NCI-H2171 (cell line): Measurements from ENCODE around the gene TSSK6.

Experiments
- DNase-seq: peaks from one replicate; lab custom pipeline; 2025; lab: John Stamatoyannopoulos, UW

The TSSK6 gene

DNA sequence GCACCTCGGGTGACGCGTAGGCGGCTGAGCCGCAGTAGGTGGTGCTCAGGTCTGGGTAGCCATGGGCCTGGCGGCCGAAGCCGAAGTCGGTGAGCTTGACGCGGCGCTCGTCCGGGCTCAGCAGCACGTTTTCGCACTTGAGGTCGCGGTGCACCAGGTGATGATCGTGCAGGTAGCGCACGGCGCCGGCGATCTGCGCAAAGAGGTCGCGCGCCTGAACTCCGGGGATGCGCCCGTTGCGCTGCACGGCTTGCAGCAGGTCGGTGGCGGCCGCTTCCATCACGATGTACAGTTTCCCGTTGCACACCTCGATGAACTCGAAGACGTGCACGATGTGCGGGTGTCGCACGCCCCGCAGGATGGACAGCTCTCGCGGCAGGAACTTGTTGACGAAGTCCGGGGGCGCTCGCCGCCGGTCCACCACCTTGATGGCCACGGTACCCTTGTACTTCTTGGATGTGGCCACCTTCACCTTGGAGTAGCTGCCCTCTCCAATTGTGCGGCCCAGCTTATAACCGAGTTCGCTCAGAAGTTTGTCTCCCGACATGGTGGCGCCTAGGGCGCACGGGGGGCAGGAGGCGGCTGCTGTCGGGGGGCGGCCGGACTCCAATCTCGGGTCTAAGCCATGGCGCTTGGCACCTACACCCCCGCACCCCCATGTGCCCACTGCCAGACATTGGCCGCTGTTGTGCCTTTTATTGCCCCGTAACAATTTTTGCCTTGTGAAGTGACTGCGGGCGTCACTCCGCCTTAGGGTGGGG, at the start of gene TSSK6:
Gene TSSK6, minus strand, starts transcription at position 668 of the 761 bp plus-strand sequence. Its CDS starts 121 bp downstream, at position 547.
- no peak for DNase-seq

DNA sequence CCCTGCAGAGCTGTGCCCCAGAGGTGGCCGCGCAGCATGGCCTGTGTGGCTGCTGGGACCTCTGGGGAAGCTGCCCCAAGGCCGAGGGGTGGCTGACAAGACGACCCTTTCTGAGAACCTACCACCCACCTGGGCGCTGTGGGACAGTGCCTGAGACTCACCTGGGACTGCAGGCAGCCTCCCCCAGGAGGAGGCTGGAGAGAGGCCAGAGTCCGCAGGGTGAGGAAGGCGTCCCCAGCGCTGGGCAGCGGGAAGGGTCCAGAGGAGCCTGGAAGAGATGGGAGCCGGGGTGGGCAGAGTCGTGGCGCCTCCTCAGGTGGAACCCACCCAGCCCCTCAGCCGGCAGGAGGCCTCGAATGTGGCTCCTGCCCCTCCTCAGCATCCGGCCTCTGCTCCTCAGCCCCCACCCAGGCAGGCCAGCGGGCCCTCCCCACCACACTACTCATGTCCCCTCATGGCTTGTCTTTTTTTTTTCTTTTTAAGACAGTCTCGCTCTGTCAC, 48.0 kb upstream of the TSSK6 start:
- no peak for DNase-seq

DNA sequence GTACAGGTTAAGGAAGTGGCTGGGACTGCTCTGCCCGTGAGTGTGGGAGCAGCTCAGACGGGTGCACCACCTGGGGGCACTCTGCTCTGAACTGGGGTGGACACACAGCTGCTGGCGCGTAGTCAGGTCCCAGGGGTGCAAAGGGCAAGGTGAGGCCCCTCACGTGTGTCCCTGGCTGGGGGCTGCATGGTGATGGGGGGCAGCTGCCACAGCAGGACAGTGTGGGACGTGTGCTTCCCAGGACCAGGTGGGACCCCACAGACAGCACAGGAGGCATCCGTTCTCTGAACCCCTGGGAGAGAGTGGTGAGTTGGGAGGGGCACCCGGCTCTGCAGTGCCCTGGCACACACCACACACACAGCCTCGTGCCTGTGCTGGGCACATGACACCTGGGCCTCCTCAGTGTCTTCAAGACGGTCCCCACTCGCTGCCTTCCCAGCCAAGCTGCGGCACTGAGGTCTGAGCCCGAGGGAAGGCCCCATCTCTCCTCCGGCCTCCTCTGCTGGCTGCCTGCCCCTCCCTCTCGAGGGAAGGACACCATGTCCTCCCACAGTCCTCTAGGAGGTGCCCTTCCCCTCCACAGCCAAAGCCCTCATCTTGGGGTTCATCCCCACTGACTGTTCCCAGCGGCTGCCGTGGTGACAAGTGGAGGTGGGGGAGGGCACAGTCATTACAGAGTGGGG, 47.5 kb upstream of the TSSK6 start:
- DNase-seq = no peak

DNA sequence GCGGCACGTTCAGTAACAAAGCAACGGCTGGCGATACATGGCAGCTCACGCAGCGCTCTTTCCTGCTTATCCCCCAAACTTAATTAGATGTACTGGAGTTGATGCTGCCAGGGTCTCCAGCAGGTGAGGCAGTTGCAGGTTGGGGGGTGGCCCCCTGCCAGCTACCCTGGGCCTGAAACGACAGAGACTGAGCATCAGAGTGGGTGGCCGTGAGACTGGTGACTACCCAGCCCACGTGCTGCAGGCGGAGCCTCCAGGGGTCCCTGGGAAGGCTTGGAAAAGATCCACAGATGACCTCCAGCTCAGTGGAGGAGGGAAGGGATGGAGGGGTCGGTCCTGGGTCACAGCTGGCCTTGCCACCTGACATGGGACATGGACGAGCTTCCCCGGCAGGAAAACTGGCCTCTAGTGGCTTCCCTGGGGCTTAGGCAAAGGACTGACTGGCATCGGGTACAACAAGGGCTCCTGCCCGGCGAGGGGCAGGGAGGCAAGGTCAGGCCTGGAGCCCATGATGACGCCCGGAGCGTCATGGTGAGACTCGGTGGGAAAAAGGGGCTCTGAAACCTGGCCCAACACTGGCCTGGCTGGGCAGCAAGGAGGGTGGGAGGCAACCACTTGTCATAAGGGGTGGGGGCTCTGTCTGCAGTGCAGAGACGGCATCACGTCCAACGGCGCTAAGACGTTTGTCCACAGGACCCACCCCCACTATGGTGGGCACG, 46.8 kb upstream of the TSSK6 start:
- no peak for DNase-seq

DNA sequence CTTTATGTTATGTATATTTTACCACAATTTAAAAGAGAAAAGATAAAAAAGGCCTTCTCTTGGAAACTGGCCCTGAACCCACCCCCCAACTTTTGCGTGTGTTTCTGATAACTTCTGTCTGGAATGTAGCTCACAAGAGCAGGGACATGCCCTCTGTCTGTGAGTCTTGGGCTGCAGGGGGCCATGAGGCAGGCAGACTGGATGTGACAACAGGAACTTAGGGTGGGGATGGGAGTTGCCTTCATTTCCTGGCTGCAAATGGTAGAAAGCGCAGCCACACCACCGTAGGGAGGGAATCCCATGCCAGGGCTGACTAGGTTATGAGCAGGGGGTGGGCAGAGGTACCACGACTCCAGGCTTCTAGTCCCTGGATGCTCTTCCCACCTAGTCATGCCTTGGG, 44.6 kb upstream of the TSSK6 start:
- DNase-seq = no peak

DNA sequence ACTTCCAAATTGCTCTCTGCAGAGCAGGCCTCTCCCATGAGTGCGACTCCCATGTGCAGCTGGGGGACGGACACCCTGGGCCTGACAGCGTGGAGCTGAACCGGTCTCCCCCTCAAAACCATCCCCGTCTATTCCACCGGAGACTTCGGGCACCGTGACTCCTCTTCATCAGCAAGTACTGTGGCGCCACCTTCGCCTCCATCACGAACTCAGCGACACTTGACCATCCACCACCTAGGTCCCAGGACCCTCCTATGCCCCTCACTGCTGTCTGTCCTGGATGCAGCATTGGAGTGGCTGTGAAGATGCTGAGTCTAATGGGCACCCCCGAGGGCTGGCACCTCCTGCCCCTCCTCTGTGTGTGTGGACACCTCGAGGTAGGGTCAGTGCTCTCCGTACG, 43.3 kb upstream of the TSSK6 start:
- no peak for DNase-seq

DNA sequence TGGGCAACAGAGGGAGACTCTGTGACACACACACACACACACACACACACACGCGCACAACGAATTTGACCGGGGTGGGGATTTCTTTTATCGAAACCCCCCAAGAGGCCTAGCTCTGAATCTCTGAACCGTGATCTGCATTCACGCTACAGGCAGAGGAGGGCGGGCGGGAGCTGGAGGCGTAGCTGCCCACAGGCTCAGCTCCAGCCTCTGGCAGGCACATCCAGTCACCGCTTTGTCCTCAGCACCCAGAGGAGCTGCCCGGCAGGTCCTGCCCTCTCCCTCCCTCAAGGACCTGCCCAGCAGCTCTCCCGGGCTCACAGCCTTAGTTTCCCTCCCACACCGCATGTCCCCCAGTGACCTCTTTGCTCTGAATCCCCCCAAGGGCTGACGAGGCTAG, 42.7 kb upstream of the TSSK6 start:
- DNase-seq = no peak

DNA sequence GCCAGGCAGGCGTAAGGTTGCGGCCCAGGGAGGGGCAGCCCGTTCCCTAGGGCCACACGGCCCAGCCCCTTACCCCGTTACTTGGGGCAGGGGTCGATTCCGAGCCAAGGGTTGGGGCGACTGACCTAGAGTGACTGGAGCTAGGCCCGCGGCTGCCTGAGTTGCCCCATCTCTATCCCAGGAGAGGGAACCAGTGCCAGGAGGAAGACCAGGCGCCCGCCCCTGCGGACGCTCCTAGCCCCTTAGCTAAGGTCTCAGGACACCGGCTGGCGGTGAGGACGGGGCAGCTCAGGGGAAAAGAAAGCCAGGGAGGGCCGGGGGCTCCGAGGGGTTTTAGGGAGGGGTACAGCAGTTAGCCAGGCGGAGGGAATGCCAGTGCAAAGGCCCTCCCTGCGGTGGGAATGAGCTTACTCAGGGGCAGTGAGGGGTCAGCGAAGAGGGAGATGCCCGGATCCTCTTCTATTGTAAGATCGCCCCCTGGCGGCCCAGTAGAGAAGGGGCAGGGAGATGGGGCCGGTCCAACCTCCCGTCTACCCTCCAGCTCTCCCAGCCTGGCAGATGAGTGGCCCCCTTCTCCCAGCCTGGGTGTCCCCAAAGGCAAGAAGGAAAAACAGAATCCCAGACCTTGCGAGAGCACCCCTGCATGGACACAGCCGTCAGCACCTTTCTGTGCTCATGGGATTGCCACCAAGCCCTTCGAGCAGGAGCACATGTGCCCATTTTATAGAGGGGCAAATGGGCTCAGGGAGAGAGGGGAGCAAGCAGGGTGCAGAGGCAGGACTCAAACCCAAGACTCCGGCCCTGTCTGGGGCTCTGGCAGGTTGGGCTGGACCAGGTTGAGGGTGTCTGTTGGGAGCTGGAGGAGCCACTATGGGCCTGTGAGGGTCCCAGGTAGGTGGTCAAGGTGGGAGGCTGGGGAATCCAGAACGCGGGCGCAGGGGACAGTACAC, 39.0 kb upstream of the TSSK6 start:
- DNase-seq = no peak

DNA sequence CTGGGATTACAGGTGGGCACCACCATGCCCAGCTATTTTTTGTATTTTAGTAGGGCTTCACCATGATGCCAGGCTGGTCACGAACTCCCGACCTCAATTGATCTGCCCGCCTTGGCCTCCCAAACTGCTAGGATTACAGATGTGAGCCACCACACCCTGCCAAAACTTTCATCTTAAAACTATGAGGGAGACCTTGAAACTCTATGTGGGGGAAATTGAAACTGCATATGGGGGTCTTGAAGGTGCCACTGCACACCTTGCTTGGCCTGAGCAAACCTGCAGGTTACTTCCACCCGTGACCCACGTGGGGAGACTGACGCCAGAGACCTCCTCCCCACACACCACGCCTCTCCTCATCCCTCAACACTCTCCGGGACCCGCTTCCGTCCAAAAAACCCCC, 38.3 kb upstream of the TSSK6 start:
- DNase-seq = no peak

DNA sequence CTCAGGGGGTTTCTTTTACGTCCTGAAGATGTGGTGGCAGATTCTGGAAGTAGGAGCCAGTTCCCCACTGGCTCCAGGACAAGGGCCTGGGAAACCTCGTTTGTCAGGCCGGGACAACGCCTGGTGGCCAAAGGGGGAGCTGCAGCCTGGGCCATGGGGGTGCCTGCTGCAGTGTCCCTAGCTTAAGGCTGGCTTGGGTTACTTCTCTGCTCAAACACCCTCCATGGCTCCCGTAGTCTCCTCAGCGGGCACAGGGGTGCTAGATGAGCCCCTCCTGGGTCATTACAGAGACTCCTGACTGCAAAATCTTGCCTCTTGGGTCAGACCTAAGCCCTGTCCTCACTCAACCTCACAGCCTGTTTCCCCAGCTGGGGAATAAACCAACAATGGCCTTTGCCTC, 37.5 kb upstream of the TSSK6 start:
- DNase-seq = no peak

DNA sequence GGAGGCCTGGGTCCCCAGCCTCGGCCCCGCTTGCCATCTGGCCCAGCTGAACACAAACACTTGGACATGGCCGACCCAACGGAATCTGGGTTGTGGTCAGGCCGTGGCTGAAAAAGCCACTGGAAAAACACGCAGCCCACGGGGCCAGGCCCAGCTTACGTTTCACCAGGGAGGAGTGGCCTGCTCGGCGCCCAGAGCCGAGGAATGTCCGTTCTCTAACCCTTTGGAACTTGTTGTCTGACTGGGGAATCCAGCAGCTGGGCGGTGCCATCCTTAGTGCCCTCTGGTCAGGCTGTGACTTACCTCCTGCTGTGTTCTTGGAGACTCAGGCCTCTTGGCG, 36.5 kb upstream of the TSSK6 start:
- no peak for DNase-seq

DNA sequence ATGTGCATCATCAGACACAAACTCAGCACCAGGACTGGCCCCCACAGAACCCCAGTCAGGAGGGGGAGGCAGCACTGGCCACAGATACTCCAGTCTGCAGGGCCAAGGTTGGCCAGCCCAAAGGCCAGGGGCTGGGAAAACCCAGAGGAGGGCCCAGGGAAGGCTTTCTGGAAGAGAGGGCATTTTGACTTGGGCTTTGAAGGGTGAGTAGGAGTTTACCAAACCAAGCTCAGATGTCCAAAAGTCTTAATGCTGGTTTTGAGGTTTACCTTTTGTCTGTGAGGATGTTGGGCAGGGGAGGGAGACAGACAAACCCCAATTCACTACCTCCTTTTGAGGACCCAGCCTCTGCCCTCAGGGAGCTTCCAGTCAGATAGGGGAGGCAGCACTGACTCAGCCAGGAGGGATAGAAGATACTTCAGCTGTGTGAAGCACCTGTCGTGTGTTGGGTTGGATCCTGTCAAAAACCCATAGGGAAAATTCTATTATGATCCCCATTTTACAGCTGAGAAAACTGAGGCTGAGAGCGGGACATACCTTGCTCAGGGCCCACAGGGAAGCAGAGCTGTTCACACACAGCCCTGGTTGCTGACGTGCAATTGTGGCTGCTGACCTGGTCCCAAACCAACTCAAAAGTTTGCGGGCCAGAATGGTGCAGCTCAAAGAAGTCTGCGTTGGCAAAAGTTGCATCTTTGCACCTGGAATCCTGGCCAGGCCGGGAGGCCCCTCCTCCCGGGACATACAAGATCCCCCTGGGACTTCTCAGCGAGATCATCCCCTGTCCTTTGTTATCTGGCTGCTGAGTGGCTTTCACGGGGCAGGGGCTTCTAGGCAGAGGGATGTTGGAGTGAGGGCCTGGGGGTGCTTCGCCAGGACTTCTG, 35.9 kb upstream of the TSSK6 start:
- no peak for DNase-seq

DNA sequence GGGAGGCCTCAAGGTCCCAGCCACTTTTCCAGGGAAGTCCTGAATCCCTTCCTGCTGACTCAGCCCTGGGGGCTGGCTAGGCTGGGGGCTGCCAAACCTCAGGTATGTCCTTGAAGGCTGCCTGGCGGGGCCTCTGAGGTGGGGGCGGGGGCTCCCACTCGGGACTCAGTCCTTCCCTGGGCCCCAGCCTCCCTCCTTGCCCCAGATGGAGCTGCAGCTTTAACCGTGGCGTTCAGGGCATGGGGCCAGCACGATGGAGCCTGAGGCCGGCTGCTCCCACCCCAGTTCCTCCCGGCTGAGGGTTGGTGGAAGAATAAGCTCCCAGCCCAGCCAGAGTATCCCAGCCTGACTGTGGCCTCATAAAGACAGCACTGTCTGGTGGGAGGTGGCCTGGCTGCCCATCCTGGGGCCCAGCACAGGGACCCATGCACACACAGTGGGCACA, 35.2 kb upstream of the TSSK6 start:
- DNase-seq = no peak

DNA sequence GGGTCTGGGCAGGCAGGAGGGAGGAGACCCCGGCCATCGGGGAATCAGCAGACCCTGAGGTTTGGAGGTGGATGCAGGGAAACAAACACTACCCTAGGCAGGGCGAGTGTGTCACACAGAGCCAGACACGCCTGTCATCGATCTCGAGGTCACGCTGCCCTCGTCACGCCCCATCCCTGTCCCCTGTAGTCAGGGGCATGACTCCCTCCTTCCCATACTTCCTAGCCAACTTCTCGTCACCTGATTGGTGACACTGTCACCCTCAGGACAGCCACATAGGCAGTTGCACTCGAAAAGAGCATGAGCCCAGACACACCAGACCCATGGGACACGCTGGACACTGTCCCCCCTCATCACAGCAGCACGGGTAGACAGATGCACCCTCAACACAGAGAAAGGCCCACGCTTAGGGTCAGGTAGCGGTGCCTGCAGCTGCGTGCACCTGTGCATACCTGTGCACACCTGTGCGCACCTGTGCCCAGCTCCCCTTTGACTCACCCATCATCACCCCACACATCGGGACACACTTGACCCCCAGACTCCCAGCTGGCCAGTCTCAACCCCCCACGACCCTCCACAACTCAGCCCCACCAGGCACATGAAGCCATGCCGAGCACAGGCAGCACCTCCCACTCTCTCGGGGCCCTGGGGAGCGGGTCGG, 34.6 kb upstream of the TSSK6 start:
- no peak for DNase-seq

DNA sequence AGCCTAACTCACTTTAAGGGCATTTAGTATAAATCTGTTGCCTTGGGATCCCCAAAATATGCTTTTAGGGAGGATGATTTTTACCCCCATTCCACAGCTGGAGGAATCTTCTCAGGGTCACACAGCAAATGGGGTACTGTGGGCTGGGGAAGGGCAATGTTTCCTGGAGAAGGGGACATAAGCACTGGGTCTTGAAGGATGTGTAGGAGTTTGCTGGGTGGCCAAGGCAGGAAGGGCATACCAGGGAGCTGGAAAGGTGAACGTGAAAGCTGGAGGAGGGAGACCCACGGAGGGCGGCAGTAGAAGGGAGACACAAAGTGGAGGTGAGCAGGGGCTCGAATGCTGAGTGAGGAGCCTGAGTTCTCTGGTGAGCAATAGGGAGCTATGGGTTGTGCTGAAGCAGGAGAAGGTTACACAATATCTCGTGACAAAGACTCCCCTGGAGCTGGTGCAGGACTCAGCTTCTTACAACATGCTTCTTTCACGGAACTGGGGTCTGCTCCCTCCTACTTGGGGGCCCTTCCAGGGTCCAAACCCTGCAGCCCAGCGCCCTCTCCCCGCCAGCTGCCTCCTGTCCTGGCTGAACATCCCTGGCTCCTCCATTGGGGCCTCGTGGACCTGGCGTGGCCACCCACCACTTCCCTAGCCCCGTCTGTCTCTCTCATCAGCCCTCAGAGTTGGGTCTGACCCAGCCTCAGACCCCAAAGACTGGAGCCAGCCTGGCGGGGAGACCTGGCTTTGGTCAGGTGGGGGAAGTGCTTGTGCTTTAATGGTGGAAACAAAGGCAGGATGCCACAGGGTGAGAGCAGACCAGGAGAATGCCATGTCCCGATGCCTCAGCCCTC, 33.8 kb upstream of the TSSK6 start:
- DNase-seq = no peak

DNA sequence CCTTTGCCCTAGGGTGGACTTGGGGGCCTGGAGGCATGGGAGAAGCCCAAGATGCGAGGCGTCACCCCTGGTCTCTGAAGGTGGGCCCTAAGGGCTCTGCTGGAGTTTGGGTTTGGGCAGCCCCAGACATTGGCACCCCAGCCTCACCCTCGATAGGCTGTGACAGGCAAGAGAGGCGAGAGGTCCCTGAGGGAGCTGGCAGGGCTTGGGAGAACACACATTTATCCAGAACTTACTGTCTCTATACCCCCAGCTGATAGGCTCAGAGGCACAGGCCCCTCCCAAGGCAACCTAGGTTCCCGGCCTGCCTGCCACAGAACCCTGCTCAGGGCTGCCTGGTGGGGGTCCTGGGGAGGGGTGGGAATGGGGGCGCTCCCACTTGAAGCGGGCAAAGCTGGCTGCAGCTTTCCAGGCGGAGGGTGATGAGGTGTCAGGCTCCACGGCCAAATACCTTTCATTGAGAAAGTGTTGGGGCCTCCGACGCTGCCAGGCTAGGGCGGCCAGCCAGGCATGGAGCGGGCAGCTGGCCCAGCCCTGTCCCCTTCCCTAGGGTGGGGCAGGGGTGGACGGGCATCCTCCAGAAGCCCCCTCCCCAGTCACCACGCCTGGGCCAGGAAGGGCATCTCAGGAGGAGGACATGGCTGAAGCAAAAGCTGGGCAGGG, 32.5 kb upstream of the TSSK6 start:
- DNase-seq = no peak

DNA sequence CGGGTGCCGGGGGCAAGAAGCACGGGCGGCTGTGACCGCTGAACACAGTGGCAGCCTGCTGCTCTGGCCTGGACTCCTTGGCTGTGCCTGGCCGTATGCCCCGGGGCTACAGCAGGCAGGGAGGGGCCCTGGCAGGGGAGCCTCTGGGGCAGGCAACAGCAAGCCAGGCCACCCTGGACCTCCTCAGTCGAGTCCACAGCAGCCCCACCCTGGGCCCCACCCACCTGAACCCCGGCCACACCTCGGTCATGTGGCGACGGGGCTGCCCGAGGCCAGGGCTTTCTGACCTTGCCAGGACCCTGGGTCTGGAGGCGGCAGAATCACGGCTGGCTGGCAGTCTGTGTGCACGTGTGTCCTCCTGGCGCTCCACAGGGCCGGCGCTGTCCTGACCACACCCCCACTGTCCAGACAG, 31.4 kb upstream of the TSSK6 start:
- no peak for DNase-seq

DNA sequence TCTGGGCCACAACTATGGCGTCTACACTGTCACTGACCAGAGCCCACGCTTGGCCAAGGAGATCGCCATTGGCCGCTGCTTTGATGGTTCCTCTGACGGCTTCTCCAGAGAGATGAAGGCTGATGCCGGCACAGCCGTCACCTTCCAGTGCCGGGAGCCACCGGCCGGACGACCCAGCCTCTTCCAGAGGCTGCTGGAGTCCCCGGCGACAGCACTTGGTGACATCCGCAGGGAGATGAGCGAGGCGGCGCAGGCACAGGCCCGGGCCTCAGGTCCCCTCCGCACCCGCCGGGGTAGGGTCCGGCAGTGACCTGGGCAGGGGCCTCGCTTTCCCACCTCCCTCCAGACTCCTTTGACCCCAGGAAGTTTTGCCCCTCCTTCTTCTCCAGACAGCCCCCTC, 30.4 kb upstream of the TSSK6 start:
- DNase-seq = no peak
